ENCODE measurements around the gene RNF150. TPM values are rescaled to one million over a fixed set of nuclear protein-coding genes. Genes with fewer than 3 reads are reported as not detected.

The RNF150 gene
- total RNA-seq, 1 donor from 2014 or later = 0.05 TPM

DNA sequence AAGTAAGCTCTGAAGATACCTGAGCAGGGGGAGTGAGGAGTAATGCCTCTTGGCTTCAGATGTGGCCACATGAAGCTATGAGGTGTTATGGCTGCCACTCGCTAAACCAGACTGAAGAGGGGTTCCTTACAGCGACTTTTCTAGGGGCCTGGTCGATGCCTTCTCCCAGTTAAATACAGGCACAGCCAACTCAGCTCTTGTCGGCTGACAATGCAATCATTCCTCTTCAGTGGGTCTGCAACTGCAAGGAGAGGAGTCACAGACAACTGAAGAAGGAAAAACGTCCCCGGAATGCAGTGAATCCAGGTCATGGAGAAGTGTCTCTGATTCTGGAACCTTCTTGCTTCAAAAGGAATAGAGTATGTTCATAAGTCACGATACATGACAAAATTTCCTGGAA is 106.4 kb downstream of the RNF150 start:
- intact Hi-C loops (cut with micrococcal nuclease) = no loop called here
- Mint-ChIP-seq H3K27me3 (ENCODE audit: low read depth) (no peaks in the 10 kb centered on the region), H3K9me3 (no peaks in the 10 kb centered on the region)

DNA sequence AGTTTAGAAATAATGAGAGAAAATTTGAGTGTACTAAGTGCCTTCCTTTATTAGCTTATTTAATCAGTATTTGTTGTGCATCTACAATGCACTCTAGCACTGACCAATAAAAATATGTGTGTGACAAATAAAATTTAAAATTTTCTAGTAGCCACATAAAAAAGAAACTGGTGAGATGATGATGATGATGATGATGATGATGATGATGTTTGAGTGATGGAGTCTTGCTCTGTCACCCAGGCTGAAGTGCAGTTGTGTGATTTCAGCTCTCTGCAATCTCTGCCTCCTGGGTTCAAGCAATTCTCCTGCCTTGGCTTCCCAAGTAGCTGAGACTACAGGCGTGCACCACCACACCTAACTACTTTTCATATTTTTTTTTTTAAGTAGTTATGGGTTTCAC is 110.2 kb downstream of the RNF150 start:
- Mint-ChIP-seq H3K27me3 (ENCODE audit: low read depth) (no peaks in the 10 kb centered on the region), H3K36me3 (ENCODE audit: low read depth) (no peaks in the 10 kb centered on the region), H3K27ac (no peak overlapping the region), H3K4me3 (ENCODE audit: low read depth) (no peak overlapping the region), H3K9me3 (no peaks in the 10 kb centered on the region), H3K4me1 (ENCODE audit: low read depth) (no peaks in the 10 kb centered on the region)
- intact Hi-C loops (cut with micrococcal nuclease) = no loop called here
- DNase-seq (ENCODE audit: low spot score) = no peak

More for the DNA sequence above, 106.4 kb downstream of the RNF150 start:
- Mint-ChIP-seq H3K4me3 (ENCODE audit: low read depth) (no peak overlapping the region), H3K27ac (no peak overlapping the region), H3K36me3 (ENCODE audit: low read depth) (no peaks in the 10 kb centered on the region), H3K4me1 (ENCODE audit: low read depth) (no peaks in the 10 kb centered on the region)
- no peak for DNase-seq (ENCODE audit: low spot score)

DNA sequence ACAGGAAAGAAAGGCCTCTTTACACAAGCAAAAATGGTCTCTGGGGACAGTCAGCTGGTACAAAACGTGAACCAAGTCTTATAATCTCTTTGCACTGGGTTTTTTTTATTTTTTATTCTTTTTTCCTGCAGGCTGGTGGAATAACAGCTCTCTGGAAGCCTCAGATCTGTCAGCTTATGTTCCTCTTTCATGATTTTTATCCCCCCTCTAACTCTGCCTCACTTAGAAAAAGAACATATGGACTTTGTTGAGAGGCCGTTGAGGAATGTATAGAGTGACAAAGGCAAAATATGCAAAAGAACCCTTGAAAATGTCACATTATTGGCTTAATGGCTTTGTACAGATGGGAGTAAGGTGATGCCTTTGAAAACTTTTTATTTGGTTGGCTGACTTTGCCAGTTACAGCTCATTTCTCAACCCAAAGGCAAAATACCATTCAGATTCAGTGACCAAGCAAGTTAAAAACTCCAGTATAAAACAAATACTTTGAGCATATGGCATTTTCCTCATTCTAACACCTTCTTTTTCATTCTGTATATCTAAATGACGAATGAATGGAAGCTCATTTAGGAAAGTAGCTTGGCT is 111.1 kb downstream of the RNF150 start:
- no peak for DNase-seq (ENCODE audit: low spot score)
- H3K4me1 Mint-ChIP-seq (ENCODE audit: low read depth) = no peaks in the 10 kb centered on the region
- no peak overlapping the region for H3K27ac Mint-ChIP-seq
- H3K4me3 Mint-ChIP-seq (ENCODE audit: low read depth) = no peak overlapping the region
- no peaks in the 10 kb centered on the region for H3K36me3 Mint-ChIP-seq (ENCODE audit: low read depth)
- H3K9me3 Mint-ChIP-seq = no peaks in the 10 kb centered on the region
- intact Hi-C loops (cut with micrococcal nuclease) = no loop called here
- no peaks in the 10 kb centered on the region for H3K27me3 Mint-ChIP-seq (ENCODE audit: low read depth)

DNA sequence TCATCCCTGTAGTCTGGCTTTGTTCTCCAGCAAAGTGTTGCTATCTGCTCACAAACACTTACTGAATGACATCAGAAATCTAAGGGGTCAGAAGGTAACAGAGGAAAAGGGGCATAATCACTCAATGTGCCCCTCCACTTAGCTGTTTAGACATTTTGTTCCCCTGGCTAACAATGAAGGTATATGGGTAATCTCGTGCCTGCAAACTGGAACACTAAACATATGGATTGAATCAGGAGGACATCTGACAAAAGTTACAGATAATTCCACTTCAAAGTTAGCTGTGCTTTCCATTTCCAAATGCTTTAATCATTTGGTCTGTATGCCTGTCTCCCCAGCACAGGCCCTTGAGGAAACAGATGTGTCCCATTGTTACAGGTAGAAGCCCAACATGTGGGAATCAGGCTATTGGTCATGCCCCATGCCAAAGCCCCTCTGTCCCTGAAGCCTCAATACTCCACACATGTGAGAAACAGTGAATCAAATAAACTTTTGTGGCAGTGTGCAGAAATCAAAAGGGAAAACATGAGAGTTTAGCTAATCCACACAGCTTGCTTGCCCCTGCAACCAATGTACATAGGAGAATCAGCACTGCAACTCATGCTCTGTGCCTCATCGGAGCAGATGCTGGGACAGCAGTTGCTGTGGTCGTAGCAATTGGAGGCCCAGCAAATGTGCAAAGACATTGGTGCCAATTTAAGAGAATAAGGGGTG is 111.7 kb downstream of the RNF150 start:
- no peak overlapping the region for H3K4me3 Mint-ChIP-seq (ENCODE audit: low read depth)
- no peaks in the 10 kb centered on the region for H3K9me3 Mint-ChIP-seq
- intact Hi-C loops (cut with micrococcal nuclease) = no loop called here
- H3K27me3 Mint-ChIP-seq (ENCODE audit: low read depth) = no peaks in the 10 kb centered on the region
- H3K4me1 Mint-ChIP-seq (ENCODE audit: low read depth) = no peaks in the 10 kb centered on the region
- H3K27ac Mint-ChIP-seq = no peak overlapping the region
- no peaks in the 10 kb centered on the region for H3K36me3 Mint-ChIP-seq (ENCODE audit: low read depth)
- DNase-seq (ENCODE audit: low spot score) = no peak

DNA sequence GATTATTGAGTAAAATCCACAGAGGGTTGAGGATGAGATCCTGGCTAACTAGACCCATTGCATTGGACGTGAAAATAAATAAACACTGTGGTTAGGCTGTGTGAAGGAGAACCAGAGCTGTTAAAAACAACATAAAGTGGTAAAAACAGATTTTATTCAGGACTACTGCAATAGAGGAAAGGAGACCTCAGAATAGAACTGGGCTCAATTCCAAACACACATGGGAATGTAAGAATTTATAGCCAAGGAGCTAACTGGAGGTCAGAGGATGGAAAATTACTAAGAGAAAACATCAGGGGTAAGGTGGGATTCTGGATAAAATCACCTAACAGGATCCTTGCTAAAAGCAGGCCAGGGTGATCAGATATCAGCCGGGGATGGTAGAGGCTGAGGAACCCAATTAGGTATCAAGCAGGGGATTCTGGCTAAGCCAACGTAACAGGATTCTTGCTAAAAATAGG is 112.4 kb downstream of the RNF150 start:
- Mint-ChIP-seq H3K27ac (no peak overlapping the region), H3K4me3 (ENCODE audit: low read depth) (no peak overlapping the region), H3K27me3 (ENCODE audit: low read depth) (no peaks in the 10 kb centered on the region), H3K4me1 (ENCODE audit: low read depth) (no peaks in the 10 kb centered on the region), H3K9me3 (no peaks in the 10 kb centered on the region), H3K36me3 (ENCODE audit: low read depth) (no peaks in the 10 kb centered on the region)
- intact Hi-C loops (cut with micrococcal nuclease) = no loop called here
- no peak for DNase-seq (ENCODE audit: low spot score)

DNA sequence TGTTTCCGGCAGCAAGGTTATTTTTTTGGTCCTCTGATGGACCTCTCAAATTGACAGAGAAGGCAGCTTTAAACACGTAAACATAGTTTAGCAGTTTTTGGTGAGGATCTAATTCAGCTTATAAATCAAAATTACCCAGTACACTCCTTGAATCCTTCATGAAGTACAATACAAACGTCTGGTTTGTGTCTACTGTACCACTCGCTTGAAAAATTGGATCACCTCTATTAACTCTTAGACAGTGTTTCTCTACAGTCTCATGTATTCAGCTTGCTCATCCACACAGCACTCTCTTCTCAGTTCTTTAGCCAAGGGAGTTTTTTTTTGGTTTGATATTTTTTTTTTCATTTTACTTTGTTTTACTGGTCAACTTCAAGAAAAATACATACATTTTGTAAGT is 113.5 kb downstream of the RNF150 start:
- H3K4me1 Mint-ChIP-seq (ENCODE audit: low read depth) = no peaks in the 10 kb centered on the region
- H3K4me3 Mint-ChIP-seq (ENCODE audit: low read depth) = no peak overlapping the region
- no peaks in the 10 kb centered on the region for H3K27me3 Mint-ChIP-seq (ENCODE audit: low read depth)
- intact Hi-C loops (cut with micrococcal nuclease) = no loop called here
- no peaks in the 10 kb centered on the region for H3K36me3 Mint-ChIP-seq (ENCODE audit: low read depth)
- no peak overlapping the region for H3K27ac Mint-ChIP-seq
- H3K9me3 Mint-ChIP-seq = no peaks in the 10 kb centered on the region
- no peak for DNase-seq (ENCODE audit: low spot score)

DNA sequence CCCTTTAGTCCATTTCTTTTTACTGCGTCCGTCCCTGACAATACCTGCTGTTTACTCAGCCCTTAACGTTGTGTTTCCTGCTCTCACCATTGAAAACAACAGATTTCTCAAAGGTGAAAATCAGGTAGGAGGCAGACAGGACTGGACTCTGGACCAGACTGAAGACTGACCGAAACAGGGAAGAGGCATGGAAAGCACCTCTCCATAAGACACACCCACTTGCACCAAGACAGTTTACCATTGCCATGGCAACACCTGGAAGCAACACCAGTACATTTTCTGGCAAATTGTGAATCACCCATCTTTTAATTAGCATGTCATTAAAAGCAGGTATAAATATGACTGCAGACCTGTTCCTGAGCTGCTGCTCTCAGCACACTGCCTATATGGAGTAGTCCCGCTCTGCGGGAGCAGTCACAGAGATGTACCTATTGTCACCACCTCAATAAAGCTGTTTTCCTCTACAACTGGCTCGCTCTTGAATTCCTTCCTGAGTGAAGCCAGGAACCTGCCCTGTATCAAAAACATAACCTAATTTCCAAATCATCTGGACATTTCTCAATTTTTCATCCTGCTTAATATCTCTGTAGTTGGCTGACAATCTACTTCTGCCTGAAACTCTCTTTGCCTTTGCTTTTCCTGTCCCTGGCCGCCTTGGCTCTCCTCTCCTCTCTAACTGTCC is 117.0 kb downstream of the RNF150 start:
- intact Hi-C loops (cut with micrococcal nuclease) = no loop called here
- Mint-ChIP-seq H3K27ac (no peak overlapping the region), H3K27me3 (ENCODE audit: low read depth) (no peaks in the 10 kb centered on the region), H3K9me3 (no peaks in the 10 kb centered on the region), H3K4me3 (ENCODE audit: low read depth) (no peak overlapping the region), H3K36me3 (ENCODE audit: low read depth) (no peaks in the 10 kb centered on the region), H3K4me1 (ENCODE audit: low read depth) (no peaks in the 10 kb centered on the region)
- DNase-seq (ENCODE audit: low spot score) = no peak

DNA sequence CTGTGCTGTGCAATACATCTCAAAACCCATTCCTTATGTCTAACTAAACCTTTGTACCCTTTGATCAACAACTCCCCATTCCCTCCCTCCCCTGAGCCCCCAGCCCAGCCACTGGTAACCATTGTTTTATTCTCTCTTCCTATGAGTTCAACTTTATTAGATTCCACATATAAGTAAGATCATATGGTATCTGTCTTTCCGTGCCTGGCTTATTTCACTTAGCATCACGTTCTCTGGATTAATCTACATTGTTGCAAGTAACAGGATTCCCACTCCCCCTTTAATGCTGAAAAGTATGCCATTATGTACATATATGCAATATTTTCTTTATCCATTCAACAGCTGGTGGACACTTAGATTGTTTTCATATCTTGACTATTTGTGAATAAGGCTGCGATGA is 119.4 kb downstream of the RNF150 start:
- Mint-ChIP-seq H3K27ac (no peak overlapping the region), H3K4me1 (ENCODE audit: low read depth) (no peaks in the 10 kb centered on the region), H3K36me3 (ENCODE audit: low read depth) (no peaks in the 10 kb centered on the region), H3K4me3 (ENCODE audit: low read depth) (no peak overlapping the region), H3K27me3 (ENCODE audit: low read depth) (no peaks in the 10 kb centered on the region), H3K9me3 (no peaks in the 10 kb centered on the region)
- no peak for DNase-seq (ENCODE audit: low spot score)
- intact Hi-C loops (cut with micrococcal nuclease) = no loop called here

DNA sequence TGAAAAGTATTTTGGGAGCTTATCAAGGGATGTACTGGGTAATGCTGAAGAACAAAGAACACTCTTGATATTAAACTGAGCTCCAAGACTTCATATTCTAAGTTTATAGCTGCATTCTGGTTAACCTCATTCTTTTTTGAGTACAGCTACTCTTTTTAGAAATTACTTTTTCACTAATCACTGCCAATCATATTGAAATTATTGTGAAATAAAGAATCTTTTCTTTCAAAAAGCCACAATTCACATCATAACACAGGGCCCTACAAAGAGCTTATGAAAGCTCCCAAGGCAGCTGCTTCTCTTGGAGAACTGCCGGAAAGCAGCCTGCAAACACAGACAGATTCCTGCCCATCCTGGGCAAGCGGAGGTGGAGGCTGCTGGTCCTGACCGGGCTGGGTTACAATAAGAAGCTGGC is 121.4 kb downstream of the RNF150 start:
- Mint-ChIP-seq H3K27me3 (ENCODE audit: low read depth) (no peaks in the 10 kb centered on the region), H3K27ac (no peak overlapping the region), H3K9me3 (no peaks in the 10 kb centered on the region), H3K36me3 (ENCODE audit: low read depth) (no peaks in the 10 kb centered on the region), H3K4me3 (ENCODE audit: low read depth) (no peak overlapping the region), H3K4me1 (ENCODE audit: low read depth) (no peaks in the 10 kb centered on the region)
- intact Hi-C loops (cut with micrococcal nuclease) = no loop called here
- DNase-seq (ENCODE audit: low spot score) = no peak

DNA sequence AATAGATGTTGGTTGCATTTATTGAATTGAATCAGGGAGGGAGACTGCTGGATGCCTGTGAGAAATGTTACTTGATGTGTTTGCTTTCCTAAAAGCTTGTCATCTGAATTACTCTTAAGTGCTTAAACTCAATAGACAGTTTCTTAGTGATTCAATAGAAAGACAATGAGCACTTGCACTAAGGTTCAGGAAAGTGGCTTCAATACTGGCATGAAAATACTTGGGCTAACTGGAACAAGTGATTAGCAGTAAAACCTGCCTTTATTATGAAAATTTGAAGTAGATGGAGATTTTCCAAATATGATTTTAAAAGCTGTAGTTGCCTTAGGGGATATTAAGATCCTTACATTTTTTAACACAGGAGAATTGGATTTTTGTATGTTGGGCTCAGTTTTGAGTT is 123.3 kb downstream of the RNF150 start:
- DNase-seq (ENCODE audit: low spot score) = no peak
- Mint-ChIP-seq H3K27me3 (ENCODE audit: low read depth) (no peaks in the 10 kb centered on the region), H3K4me3 (ENCODE audit: low read depth) (no peak overlapping the region), H3K9me3 (no peaks in the 10 kb centered on the region), H3K27ac (no peak overlapping the region), H3K36me3 (ENCODE audit: low read depth) (no peaks in the 10 kb centered on the region), H3K4me1 (ENCODE audit: low read depth) (no peaks in the 10 kb centered on the region)
- intact Hi-C loops (cut with micrococcal nuclease) = no loop called here

DNA sequence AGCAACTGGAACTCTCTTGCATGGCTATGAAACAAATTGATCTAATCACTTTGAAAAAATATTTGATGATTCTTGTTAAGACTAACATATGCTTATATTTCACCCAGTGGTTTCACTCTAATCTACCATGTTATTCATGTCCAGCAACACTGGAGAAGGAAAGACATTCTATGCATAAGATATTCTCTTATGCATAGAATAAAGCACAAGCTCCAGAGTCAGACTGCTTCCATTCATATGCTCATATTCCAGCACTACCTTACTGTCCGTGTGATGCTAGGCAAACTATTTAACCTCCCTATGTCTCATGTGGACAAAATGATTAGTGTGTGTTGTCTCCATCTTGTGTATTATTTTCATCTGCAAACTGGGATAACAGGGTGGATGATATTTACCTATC is 124.1 kb downstream of the RNF150 start:
- no peak for DNase-seq (ENCODE audit: low spot score)
- no peaks in the 10 kb centered on the region for H3K36me3 Mint-ChIP-seq (ENCODE audit: low read depth)
- no peaks in the 10 kb centered on the region for H3K27me3 Mint-ChIP-seq (ENCODE audit: low read depth)
- no peaks in the 10 kb centered on the region for H3K4me1 Mint-ChIP-seq (ENCODE audit: low read depth)
- intact Hi-C loops (cut with micrococcal nuclease) = no loop called here
- H3K9me3 Mint-ChIP-seq = no peaks in the 10 kb centered on the region
- H3K4me3 Mint-ChIP-seq (ENCODE audit: low read depth) = no peak overlapping the region
- no peak overlapping the region for H3K27ac Mint-ChIP-seq

DNA sequence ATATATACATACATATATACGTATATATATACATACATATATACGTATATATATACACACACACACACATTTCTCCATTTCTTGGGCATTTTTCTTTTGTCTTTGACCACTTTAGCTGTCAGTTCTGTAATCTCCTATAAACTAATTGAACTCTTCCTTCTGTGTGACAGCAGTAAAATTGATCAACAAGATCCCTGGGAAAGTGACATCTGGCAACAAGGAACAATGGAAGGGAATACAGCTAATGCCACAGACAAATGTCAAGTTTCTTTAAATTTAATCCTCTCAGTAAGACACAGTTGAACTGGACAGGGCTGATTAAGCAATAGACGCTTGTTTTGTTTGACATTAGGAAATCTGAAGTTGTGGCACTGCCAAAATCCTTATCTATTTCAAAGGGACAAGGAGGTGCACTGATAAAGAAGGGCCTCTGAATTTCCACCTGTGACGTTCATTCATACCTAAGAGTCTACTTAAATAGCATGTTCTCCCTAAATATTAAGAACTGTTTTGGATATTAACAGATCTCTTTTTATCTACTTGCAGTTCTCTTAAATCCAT is 126.9 kb downstream of the RNF150 start:
- Mint-ChIP-seq H3K4me1 (ENCODE audit: low read depth) (no peaks in the 10 kb centered on the region), H3K36me3 (ENCODE audit: low read depth) (no peaks in the 10 kb centered on the region), H3K27ac (no peak overlapping the region), H3K4me3 (ENCODE audit: low read depth) (no peak overlapping the region), H3K9me3 (no peaks in the 10 kb centered on the region), H3K27me3 (ENCODE audit: low read depth) (no peaks in the 10 kb centered on the region)
- no peak for DNase-seq (ENCODE audit: low spot score)
- intact Hi-C loops (cut with micrococcal nuclease) = no loop called here

DNA sequence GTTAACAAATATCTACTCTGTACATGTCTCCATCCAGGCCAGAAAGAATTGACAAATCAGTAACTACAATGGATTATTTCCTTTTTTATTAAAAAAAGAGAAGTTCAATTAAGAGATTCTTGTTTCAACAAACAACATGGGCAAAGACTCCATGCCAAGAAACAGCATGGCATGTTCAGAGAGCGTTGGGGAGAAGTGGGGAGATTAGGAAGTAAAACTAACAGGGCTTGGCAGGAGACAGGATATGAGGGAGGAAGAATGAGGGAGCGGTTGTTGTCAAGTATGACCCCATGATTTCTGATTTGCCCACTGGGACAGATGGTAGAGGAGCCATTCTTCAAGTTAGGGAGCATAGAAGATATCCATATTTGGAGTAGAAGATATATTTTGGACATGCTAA is 128.4 kb downstream of the RNF150 start:
- H3K36me3 Mint-ChIP-seq (ENCODE audit: low read depth) = no peaks in the 10 kb centered on the region
- H3K4me1 Mint-ChIP-seq (ENCODE audit: low read depth) = no peaks in the 10 kb centered on the region
- no peak overlapping the region for H3K4me3 Mint-ChIP-seq (ENCODE audit: low read depth)
- no peak overlapping the region for H3K27ac Mint-ChIP-seq
- intact Hi-C loops (cut with micrococcal nuclease) = no loop called here
- no peak for DNase-seq (ENCODE audit: low spot score)
- H3K27me3 Mint-ChIP-seq (ENCODE audit: low read depth) = no peaks in the 10 kb centered on the region
- H3K9me3 Mint-ChIP-seq = no peaks in the 10 kb centered on the region
